ENCODE data around the gene BCORL1.

- TF ChIP-seq POLR2A (IDR thresholded peaks at IDR 0.05; ENCODE audit: low read depth), result no peak
- no peak for TF ChIP-seq CTCF (IDR thresholded peaks at IDR 0.05)
- TF ChIP-seq EP300 (IDR thresholded peaks at IDR 0.05), result no peak
- TF ChIP-seq POLR2AphosphoS5 (IDR thresholded peaks at IDR 0.05), result no peak
These were observed 6.0 kb upstream of the BCORL1 start for GRCh38 chrX:129976441-129976840.
